HG03045 (cell line): ENCODE measurements around the gene E2F2.

ENCODE experiments used
- ATAC-seq: cut with Tn5 transposase; IDR thresholded peaks from one replicate; pipeline ENCODE4 v1.9.1; 2021; ENCODE audit warnings: mild to moderate bottlenecking, moderate library complexity; ENCODE audit not compliant: unreplicated experiment

The E2F2 gene

GRCh38 chr1:23466423-23466989, 64.5 kb downstream of the E2F2 start:
- no peak for ATAC-seq

GRCh38 chr1:23463286-23463685, 67.7 kb downstream of the E2F2 start:
- no peak for ATAC-seq

- no peak for ATAC-seq
These were observed 68.3 kb downstream of the E2F2 start for GRCh38 chr1:23462766-23463165.

GRCh38 chr1:23461050-23461449, 70.0 kb downstream of the E2F2 start:
- no peak for ATAC-seq

- ATAC-seq, result no peak
These were observed 70.5 kb downstream of the E2F2 start for GRCh38 chr1:23460519-23460918.

- no peak for ATAC-seq
These were observed 71.7 kb downstream of the E2F2 start for GRCh38 chr1:23459338-23459757.
